K562 (cell line): ENCODE measurements around the gene AKT1S1. TPM values are rescaled to one million over a fixed set of nuclear protein-coding genes. Genes with fewer than 3 reads are reported as not detected.

Experiments used
- CREB3L1 ChIP-seq: fragments of 450-650 bp; IDR thresholded peaks from 2 replicates; pipeline ENCODE4 v1.6.1; 2014; ENCODE audit warnings: low read depth, mild to moderate bottlenecking, moderate library complexity, borderline replicate concordance
- ELK3 ChIP-seq: fragments of 450-650 bp; formaldehyde crosslinking; IDR thresholded peaks from 2 replicates; pipeline ENCODE4 v1.4.0; 2020; ENCODE audit warnings: mild to moderate bottlenecking
- EZH2 ChIP-seq: IDR thresholded peaks from 2 replicates; pipeline ENCODE4 v1.6.1; 2012; ENCODE audit warnings: low read depth, mild to moderate bottlenecking, inconsistent platforms, low read length, borderline replicate concordance
- GTF2E2 ChIP-seq: fragments of 200-800 bp; sonication (Bioruptor generic); IDR thresholded peaks from 2 replicates; pipeline ENCODE4 v1.6.1; 2016; ENCODE audit warnings: missing genetic modification characterization, missing compliant biosample characterization
- GTF3C2 ChIP-seq: IDR thresholded peaks from 3 replicates; pipeline ENCODE4 v1.6.1; 2011; ENCODE audit warnings: borderline replicate concordance, mild to moderate bottlenecking, moderate library complexity; ENCODE audit not compliant: insufficient read length; ENCODE audit errors: extremely low read depth
- KAT7 ChIP-seq: sonication (generic); formaldehyde crosslinking; IDR thresholded peaks from 2 replicates; pipeline ENCODE4 v1.8.0; 2022; ENCODE audit warnings: missing genetic modification reagents, mild to moderate bottlenecking, borderline replicate concordance
- NFIX ChIP-seq: fragments of 250-450 bp; sonication (Bioruptor Pico); IDR thresholded peaks from 2 replicates; pipeline ENCODE4 v1.4.0; 2020; ENCODE audit warnings: low read depth, mild to moderate bottlenecking, moderate library complexity
- PCBP2 ChIP-seq: fragments of 200-400 bp; formaldehyde crosslinking; IDR thresholded peaks from 2 replicates; pipeline ENCODE4 v1.6.1; 2018; ENCODE audit warnings: low read length, low read depth, mild to moderate bottlenecking, moderate library complexity; ENCODE audit not compliant: poor library complexity, severe bottlenecking
- VEZF1 ChIP-seq: fragments of 200-800 bp; sonication (Bioruptor generic); IDR thresholded peaks from 2 replicates; pipeline ENCODE4 v1.6.1; 2017; ENCODE audit warnings: missing genetic modification characterization, missing compliant biosample characterization
- XRCC5 ChIP-seq: fragments of 200-400 bp; formaldehyde crosslinking; IDR thresholded peaks from 2 replicates; pipeline ENCODE4 v1.6.1; 2017; ENCODE audit warnings: low read depth, mild to moderate bottlenecking, low read length
- ZBTB11 ChIP-seq, 3 experiments: fragments of 200-800 bp in 1 of 3; fragments of 250-450 bp in 1 of 3; fragments of 450-650 bp in 1 of 3; sonication (Bioruptor Pico) in 1 of 3; sonication (Bioruptor generic) in 1 of 3; formaldehyde crosslinking in 1 of 3; IDR thresholded peaks; 2 replicates each; pipeline versions ENCODE4 v1.6.1 to v1.8.0; 2016 to 2022; ENCODE audit warnings: mild to moderate bottlenecking in 2 of 3, missing genetic modification characterization in 2 of 3, missing compliant biosample characterization in 1 of 3, moderate library complexity in 1 of 3
- ZBTB9 ChIP-seq: fragments of 450-650 bp; formaldehyde crosslinking; IDR thresholded peaks from 2 replicates; pipeline ENCODE4 v1.4.0; 2020; ENCODE audit warnings: mild to moderate bottlenecking, moderate library complexity
- ZNF584 ChIP-seq: fragments of 200-800 bp; sonication (Bioruptor generic); IDR thresholded peaks from 2 replicates; pipeline ENCODE4 v1.6.1; 2016; ENCODE audit warnings: low read depth, mild to moderate bottlenecking, missing genetic modification characterization, missing compliant biosample characterization
- polyA plus RNA-seq, 8 experiments: library from polyadenylated mRNA; depleted of rRNA in 4 of 8; stranded (reverse) in 5 of 8; unstranded in 3 of 8; fragments of >200 nt; fragmentation: Nextera tagmentation in 2 of 8; fragmentation: Illumina TruSeq in 1 of 8; extraction: Ambion mirVana in 2 of 8; extraction: Trizol in 1 of 8; gene quantifications; 2 replicates each; pipeline versions ENCODE4 v1.2.1 to v1.2.3, GENCODE V29; 2011 to 2014; ENCODE audit warnings: inconsistent platforms in 1 of 8, missing spikeins in 1 of 8
- total RNA-seq, 7 experiments: library from RNA; depleted of rRNA in 6 of 7; stranded (reverse); fragments of >200 nt in 6 of 7; fragmentation: Illumina TruSeq in 2 of 7; extraction: Trizol in 2 of 7; gene quantifications; 2 replicates each; pipeline versions ENCODE4 v1.2.1 to v1.2.3, GENCODE V29; 2011 to 2021; ENCODE audit warnings: low replicate concordance in 1 of 7

Gene AKT1S1
- total and polyA plus RNA-seq, 9 of the 15 experiments (the other 6 are each of a cell fraction or from before 2014, with no cell fraction given), result 1.2 to 50.3 (median 17.1) TPM

- TF ChIP-seq GTF3C2 (no peak), ELK3 (CRISPR knock-in tag) (no peak), NFIX (CRISPR knock-in tag) (no peak), XRCC5 (no peak), ZBTB9 (0 out of 2 replicates have a peak, but pooled peaks have one; percentile 27), GTF2E2 (tag) (no peak), ZBTB11 (CRISPR knock-in tag; IDR thresholded peaks at IDR 0.05) (no peak), CREB3L1 (no peak), EZH2 (no peak), KAT7 (CRISPR knock-in tag) (no peak), VEZF1 (peak; percentile 66), ZNF584 (CRISPR knock-in tag) (no peak), PCBP2 (no peak)
These were observed 8.1 kb downstream of the AKT1S1 start (continued) for GRCh38 chr19:49869009-49869483.
